Activated CD8-positive, alpha-beta memory T cell treated with anti-CD3 and anti-CD28 coated beads, Interleukin-2, amount 50 U/mL, for 1 hour (primary cell): ENCODE results near the gene MPPED2.

Experiments used
- DNase-seq: peaks from one replicate; pipeline ENCODE4 v3.0.0-alpha.2; 2020; ENCODE audit errors: extremely low read depth

The MPPED2 gene

GRCh38 chr11:30420233-30420787 is 165.8 kb downstream of the MPPED2 start:
- no peak for DNase-seq

- no peak for DNase-seq
These were observed 171.3 kb downstream of the MPPED2 start for GRCh38 chr11:30414806-30415205.

- DNase-seq, result no peak
These were observed 171.9 kb downstream of the MPPED2 start for GRCh38 chr11:30414244-30414643.

- DNase-seq, result no peak
These were observed 173.6 kb downstream of the MPPED2 start for GRCh38 chr11:30412509-30412908.

- no peak for DNase-seq
These were observed 174.8 kb downstream of the MPPED2 start for GRCh38 chr11:30411383-30411782.

GRCh38 chr11:30406978-30407762 is 179.0 kb downstream of the MPPED2 start:
- DNase-seq, result no peak

GRCh38 chr11:30405385-30405784 is 180.8 kb downstream of the MPPED2 start:
- DNase-seq, result no peak

- DNase-seq, result no peak
These were observed 182.0 kb downstream of the MPPED2 start for GRCh38 chr11:30404136-30404535.

GRCh38 chr11:30395751-30396150 is 190.4 kb downstream of the MPPED2 start:
- DNase-seq, result no peak

GRCh38 chr11:30393012-30393411 is 193.1 kb downstream of the MPPED2 start:
- no peak for DNase-seq

GRCh38 chr11:30392221-30392784 is 193.8 kb downstream of the MPPED2 start:
- DNase-seq, result no peak

- DNase-seq, result no peak
These were observed 197.2 kb downstream of the MPPED2 start for GRCh38 chr11:30388957-30389356.

GRCh38 chr11:30387891-30388861 is 198.0 kb downstream of the MPPED2 start:
- no peak for DNase-seq

- DNase-seq, result no peak
These were observed 204.3 kb downstream of the MPPED2 start for GRCh38 chr11:30381879-30382278.

- DNase-seq, result no peak
These were observed 205.3 kb downstream of the MPPED2 start for GRCh38 chr11:30380846-30381245.

GRCh38 chr11:30377347-30377746 is 208.8 kb downstream of the MPPED2 start:
- no peak for DNase-seq

GRCh38 chr11:30370164-30370563 is 216.0 kb downstream of the MPPED2 start:
- no peak for DNase-seq

GRCh38 chr11:30368394-30368793 is 217.8 kb downstream of the MPPED2 start:
- DNase-seq, result no peak

GRCh38 chr11:30365793-30366517 is 220.2 kb downstream of the MPPED2 start:
- DNase-seq, result no peak

- DNase-seq, result no peak
These were observed 221.2 kb downstream of the MPPED2 start for GRCh38 chr11:30364837-30365482.
